Esophagus mucosa (tissue), 1 donor: ENCODE results near the gene TRPC6. TPM values are rescaled to one million over a fixed set of nuclear protein-coding genes. Genes with fewer than 3 reads are reported as not detected.
"Not testable (repeated sequence)": the region's sequence is repeated elsewhere in the genome, so short reads cannot be mapped to it uniquely, and the experiment has no call there.

Experiments used
- ATAC-seq: fragments of 200-7000 bp; cut with Tn5 transposase; one replicate; pipeline ENCODE4 v1.9.1; 2020
- total RNA-seq: library from RNA; stranded (reverse); gene quantifications from one replicate; pipeline ENCODE4 v1.2.4, GENCODE V29; 2023
- donor health status: DM: yes; HTN: yes; CAD: no.

Gene TRPC6
- total RNA-seq, 1 donor from 2014 or later = 0.36 TPM

- ATAC-seq = no peak
Measured at GRCh38 chr11:101516546-101516945, 67.3 kb downstream of the TRPC6 start.

GRCh38 chr11:101511065-101511464 is 72.7 kb downstream of the TRPC6 start:
- no peak for ATAC-seq

- no peak for ATAC-seq
Measured at GRCh38 chr11:101510591-101510990, 73.2 kb downstream of the TRPC6 start.

DNA sequence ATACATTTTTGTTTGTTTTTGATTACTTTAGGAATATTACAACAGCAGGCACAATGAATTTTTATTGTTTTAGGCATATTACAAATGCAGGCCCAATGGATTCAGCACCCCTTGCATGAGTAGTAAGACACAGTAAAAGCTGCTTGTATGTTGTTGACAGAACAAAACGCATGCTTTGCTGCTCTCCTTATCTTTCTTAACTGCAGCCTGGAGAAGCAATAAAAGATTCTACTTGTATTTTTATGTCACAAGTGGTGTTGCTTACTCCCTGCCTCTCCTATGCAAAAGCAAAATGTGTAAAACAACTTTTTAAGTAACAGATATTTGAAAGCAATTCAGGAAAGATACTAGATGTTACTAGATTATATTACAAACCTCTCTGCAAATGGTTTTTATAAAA is 73.9 kb downstream of the TRPC6 start:
- ATAC-seq = no peak

DNA sequence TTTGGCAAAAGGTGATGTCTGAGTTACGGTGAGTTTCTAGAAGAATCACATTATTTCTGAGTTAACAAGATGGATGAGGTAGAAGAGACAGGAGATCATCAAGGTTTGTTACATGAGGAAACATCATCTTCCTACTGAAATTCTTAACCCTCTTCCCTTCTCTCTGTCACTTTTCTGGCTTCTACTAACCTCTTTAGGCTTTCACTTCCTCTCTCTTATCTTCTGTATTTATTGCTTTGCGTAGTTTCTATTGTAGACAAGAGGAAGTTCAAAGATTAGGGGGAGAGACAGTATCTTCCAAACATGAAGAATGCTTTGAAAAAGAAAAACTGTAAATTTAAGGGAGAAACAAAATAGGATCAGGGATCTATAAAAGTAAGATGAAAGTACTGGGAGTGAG is 75.4 kb downstream of the TRPC6 start:
- ATAC-seq = no peak

- ATAC-seq = no peak
Measured at GRCh38 chr11:101498891-101499290, 84.9 kb downstream of the TRPC6 start.

GRCh38 chr11:101497291-101497690 is 86.5 kb downstream of the TRPC6 start:
- ATAC-seq = no peak

- ATAC-seq = no peak
Measured at GRCh38 chr11:101487775-101488174, 96.0 kb downstream of the TRPC6 start.

GRCh38 chr11:101482556-101483124 is 101.2 kb downstream of the TRPC6 start:
- ATAC-seq = no peak

GRCh38 chr11:101478587-101479369 is 105.0 kb downstream of the TRPC6 start:
- ATAC-seq = no peak

- no peak for ATAC-seq
Measured at GRCh38 chr11:101477926-101478325, 105.9 kb downstream of the TRPC6 start.

GRCh38 chr11:101476191-101476590 is 107.6 kb downstream of the TRPC6 start:
- no peak for ATAC-seq

DNA sequence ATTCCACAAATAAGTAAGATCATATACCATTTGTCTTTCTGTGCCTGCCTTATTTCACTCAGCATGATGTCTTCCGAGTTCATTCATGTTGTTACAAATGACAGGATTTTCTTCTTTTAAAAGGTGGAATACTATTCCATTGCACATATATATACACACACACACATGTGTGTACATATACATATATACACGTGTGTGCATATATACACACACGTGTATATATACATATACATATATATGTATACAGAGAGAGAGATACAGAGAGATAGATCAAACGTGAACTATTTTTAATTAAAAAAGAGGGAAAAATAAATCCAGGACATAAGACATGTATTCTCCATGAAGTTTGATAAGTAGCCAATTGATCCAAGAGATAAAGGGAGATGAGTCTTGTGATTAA is 108.1 kb downstream of the TRPC6 start:
- no peak for ATAC-seq

DNA sequence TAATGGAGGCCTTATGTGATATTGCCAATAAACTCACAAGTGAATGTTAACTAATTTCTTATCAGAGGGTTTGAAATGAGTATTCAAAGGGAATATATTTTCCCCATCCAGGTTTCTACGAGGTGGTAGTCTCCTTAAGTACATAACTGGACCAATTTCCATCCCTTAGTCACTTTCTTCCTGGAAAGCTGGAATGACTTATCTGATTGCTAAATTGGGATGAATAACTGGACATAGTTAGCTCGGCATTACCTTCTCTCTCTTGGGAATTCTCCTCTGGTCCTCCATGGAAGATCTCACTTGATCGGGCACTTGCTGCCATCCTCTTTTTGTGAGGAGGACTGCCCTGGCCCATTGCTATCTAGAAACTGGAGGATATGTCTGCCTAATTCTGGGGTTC is 109.1 kb downstream of the TRPC6 start:
- ATAC-seq = no peak

DNA sequence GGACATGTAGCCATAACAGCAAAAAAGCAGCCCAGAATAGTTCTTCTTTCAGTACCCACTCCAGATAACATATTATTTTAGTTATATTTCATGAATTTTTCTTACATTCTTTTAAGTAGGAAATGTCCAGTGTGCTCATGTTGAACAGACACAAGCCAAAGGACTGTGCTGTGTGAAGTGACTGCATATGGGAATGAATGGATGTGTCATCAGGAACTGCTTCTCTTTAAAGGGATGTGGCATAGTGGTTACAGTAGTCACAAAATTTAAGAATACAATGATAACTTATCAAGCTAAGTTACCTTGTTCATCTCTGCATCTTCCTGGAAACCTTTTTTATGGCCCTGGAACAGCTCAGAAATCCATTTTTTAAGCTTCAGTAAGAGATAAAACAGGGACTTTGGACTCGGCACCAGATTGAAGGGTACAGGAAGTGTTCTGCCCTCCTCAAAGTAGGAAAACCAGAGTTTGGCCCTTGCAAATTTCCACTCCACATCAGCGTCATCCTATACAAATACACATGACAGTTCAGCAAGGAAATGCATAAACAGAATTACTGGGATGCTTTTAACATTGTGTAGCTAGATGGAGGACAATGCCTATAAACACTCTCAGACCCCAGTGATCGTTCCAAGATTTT is 112.8 kb downstream of the TRPC6 start:
- ATAC-seq = peak; percentile 38

GRCh38 chr11:101470419-101470818 is 113.4 kb downstream of the TRPC6 start:
- ATAC-seq = peak; percentile 63

DNA sequence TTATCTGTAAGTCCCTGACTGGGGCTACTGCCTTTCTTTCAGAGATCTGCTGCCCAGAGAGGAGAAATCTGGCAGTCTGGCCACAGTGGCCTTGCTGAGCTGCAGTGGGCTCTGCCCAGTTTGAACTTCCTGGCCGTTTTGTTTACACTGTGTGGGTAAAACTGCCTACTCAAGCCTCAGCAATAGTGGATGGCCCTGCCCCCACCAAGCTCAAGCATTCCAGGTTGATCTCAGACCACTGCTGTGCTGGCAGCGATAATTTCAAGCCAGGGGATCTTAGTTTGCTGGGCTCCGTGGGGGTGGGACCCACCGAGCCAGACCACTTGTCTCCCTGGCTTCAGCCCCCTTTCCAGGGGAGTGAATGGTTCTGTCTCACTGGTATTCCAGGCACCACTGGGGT is 117.5 kb downstream of the TRPC6 start:
- no peak for ATAC-seq

GRCh38 chr11:101464388-101464787 is 119.4 kb downstream of the TRPC6 start:
- ATAC-seq = not testable (repeated sequence)

- no peak for ATAC-seq
Measured at GRCh38 chr11:101459020-101459419, 124.8 kb downstream of the TRPC6 start.

- peak; percentile 43 for ATAC-seq
Measured at GRCh38 chr11:101458161-101458560, 125.6 kb downstream of the TRPC6 start.

DNA sequence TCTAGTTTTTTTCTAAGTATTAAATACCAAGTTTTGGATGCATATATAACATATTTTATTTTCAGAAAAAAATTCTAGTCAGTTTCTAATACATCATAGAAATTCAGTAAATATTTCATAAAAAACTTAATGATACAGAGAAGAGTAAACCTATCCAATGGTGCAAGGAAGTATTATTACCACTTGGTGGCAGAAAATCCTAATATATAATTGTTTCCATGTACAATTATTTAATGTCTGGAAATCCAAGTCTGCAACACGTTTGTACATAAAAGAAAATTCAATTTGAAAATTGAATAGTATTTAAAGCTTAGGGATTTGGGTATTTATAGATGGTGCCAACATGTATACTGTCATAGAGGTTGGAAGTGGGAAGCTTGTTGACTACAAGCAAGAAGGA is 127.0 kb downstream of the TRPC6 start:
- no peak for ATAC-seq

- ATAC-seq = no peak
Measured at GRCh38 chr11:101453682-101454081, 130.1 kb downstream of the TRPC6 start.

DNA sequence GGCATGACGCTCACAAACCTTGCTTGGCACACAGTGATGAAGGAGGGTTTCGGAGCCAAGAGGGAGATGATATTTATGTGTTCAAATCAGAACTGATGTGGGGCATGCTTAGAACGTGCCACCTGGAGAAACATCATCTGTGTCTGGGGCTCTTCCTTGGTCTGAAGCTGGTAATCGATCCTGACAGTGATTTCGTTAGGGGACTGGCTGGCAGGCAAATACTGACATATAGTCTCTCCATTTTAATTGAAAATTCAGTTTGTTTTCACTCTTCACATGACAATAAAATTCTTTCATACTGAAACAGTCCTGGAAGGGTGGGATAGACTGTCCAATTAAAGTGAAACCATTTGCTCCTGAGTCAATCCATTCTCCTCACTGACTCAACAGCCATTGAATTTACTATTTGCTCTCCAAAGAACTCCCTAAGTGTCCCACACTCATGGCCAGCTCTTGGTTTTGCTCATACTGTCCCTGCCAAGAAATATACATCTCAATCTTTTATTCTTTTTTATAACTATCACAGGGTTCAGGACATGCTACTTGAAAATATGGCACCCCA is 134.8 kb downstream of the TRPC6 start:
- ATAC-seq = no peak

GRCh38 chr11:101446726-101447125 is 137.1 kb downstream of the TRPC6 start:
- no peak for ATAC-seq
